Astrocyte (in vitro differentiated cells and primary cell): ENCODE data around the gene WT1.
A peak's percentile ranks its signal among the peaks of the same experiment; 100 is the strongest.

Source experiments
- EZH2 ChIP-seq: IDR thresholded peaks from 2 replicates; pipeline ENCODE4 v1.6.1; 2012; ENCODE audit warnings: mild to moderate bottlenecking, low read length, inconsistent platforms; ENCODE audit not compliant: insufficient read depth
- TF ChIP-seq, protein P1 (sequence below): IDR thresholded peaks from 2 replicates; pipeline ENCODE4 v1.5.1; 2011; ENCODE audit warnings: low read depth, mild to moderate bottlenecking, inconsistent platforms, low read length, moderate library complexity; ENCODE audit not compliant: insufficient read depth

DNA sequence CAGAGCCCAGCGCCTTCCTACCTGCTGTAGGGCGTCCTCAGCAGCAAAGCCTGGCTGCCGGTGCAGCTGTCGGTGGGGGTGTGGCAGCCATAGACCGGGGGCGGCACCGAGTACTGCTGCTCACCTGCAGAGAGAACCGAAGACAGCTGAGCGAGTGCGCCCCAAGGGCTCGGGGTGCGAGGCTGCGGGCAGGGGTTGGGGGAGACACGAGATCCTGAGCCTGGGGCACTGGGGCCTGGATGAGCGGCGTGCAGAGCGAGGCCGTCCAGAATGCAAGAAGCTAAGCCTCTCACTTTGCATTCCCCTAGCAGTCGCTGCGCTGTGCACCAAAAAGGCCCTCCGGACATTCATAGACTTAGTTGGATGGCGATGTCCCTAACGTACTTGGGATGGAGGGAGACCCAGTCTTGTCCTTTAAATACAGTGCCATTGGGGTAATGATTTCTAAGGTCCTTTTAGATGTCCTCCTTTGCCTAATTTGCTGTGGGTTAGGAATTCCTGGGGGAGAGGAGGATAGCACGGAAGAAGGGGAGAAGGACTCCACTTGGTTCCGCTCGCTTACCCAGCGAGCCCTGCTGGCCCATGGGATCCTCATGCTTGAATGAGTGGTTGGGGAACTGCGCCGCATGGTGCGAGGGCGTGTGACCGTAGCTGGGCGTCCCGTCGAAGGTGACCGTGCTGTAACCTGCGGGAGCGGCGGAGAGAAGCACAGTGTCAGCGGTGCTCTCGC is 7.2 kb downstream of the WT1 start:
- TF ChIP-seq, protein P1, sequence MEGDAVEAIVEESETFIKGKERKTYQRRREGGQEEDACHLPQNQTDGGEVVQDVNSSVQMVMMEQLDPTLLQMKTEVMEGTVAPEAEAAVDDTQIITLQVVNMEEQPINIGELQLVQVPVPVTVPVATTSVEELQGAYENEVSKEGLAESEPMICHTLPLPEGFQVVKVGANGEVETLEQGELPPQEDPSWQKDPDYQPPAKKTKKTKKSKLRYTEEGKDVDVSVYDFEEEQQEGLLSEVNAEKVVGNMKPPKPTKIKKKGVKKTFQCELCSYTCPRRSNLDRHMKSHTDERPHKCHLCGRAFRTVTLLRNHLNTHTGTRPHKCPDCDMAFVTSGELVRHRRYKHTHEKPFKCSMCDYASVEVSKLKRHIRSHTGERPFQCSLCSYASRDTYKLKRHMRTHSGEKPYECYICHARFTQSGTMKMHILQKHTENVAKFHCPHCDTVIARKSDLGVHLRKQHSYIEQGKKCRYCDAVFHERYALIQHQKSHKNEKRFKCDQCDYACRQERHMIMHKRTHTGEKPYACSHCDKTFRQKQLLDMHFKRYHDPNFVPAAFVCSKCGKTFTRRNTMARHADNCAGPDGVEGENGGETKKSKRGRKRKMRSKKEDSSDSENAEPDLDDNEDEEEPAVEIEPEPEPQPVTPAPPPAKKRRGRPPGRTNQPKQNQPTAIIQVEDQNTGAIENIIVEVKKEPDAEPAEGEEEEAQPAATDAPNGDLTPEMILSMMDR: no peak
- peak; percentile 18 for TF ChIP-seq EZH2
